Embryonic facial prominence (tissue), 1 donor: ENCODE data around the gene HOXC5.

ENCODE experiments used
- DNase-seq: peaks from one replicate; pipeline ENCODE4 v3.0.0-alpha.2; 2016; ENCODE audit errors: extremely low spot score

Gene HOXC5

GRCh38 chr12:54019091-54019811 is 13.6 kb upstream of the HOXC5 start:
- DNase-seq: no peak

- DNase-seq: no peak
Observed at GRCh38 chr12:54019924-54020590, 12.8 kb upstream of the HOXC5 start.

GRCh38 chr12:54020591-54021405 is 12.1 kb upstream of the HOXC5 start:
- no peak for DNase-seq

GRCh38 chr12:54021432-54022013 is 11.3 kb upstream of the HOXC5 start:
- no peak for DNase-seq

- no peak for DNase-seq
Observed at GRCh38 chr12:54022960-54023884, 9.6 kb upstream of the HOXC5 start.

GRCh38 chr12:54024127-54024526 is 8.7 kb upstream of the HOXC5 start:
- no peak for DNase-seq

GRCh38 chr12:54024581-54025305 is 8.1 kb upstream of the HOXC5 start:
- DNase-seq: no peak

- DNase-seq: no peak
Observed at GRCh38 chr12:54025499-54026405, 7.1 kb upstream of the HOXC5 start.

GRCh38 chr12:54026640-54027441 is 6.0 kb upstream of the HOXC5 start:
- no peak for DNase-seq

GRCh38 chr12:54027442-54027786 is 5.4 kb upstream of the HOXC5 start:
- DNase-seq: no peak

- DNase-seq: no peak
Observed at GRCh38 chr12:54028314-54029201, 4.3 kb upstream of the HOXC5 start, which contains the start of gene HOXC6. HOXC6 (plus strand) TSS chr12:54028440; CDS start chr12:54028522, 82 bp downstream.

- DNase-seq: no peak
Observed at GRCh38 chr12:54029529-54030441, 3.1 kb upstream of the HOXC5 start.

- no peak for DNase-seq
Observed at GRCh38 chr12:54030442-54030801, 2.4 kb upstream of the HOXC5 start.

GRCh38 chr12:54030889-54031471 is 1.9 kb upstream of the HOXC5 start:
- no peak for DNase-seq

GRCh38 chr12:54031480-54031879 is 1.4 kb upstream of the HOXC5 start:
- no peak for DNase-seq

- no peak for DNase-seq
Observed at GRCh38 chr12:54032086-54032619, 697 bp upstream of the HOXC5 start.
